ENCODE data around the gene CALML6. TPM values are rescaled to one million over a fixed set of nuclear protein-coding genes. Genes with fewer than 3 reads are reported as not detected.

CALML6 gene
- total RNA-seq, 4 donors from 2014 or later: 0.42 to 0.78 TPM; not detected in 2

DNA sequence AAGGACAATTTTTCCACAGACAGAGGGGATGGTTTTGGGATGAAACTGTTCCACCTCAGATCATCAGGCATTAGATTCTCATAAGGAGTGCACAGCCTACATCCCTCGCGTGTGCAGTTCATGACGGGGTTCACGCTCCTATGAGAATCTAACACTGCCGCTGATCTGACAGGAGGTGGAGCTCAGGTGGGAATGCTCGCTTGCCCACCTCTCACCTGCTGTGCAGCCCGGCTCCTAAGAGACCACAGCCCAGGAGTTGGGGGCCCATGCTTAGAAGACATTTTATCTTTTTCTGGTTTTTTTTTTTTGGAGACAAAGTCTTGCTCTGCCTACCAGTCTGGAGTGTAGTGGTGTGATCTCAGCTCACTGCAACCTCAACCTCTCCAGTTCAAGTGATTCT lies 40.2 kb upstream of the CALML6 start:
- no peak for DNase-seq (ENCODE audit: low spot score in 2 of 2)
- TF ChIP-seq, protein P1, sequence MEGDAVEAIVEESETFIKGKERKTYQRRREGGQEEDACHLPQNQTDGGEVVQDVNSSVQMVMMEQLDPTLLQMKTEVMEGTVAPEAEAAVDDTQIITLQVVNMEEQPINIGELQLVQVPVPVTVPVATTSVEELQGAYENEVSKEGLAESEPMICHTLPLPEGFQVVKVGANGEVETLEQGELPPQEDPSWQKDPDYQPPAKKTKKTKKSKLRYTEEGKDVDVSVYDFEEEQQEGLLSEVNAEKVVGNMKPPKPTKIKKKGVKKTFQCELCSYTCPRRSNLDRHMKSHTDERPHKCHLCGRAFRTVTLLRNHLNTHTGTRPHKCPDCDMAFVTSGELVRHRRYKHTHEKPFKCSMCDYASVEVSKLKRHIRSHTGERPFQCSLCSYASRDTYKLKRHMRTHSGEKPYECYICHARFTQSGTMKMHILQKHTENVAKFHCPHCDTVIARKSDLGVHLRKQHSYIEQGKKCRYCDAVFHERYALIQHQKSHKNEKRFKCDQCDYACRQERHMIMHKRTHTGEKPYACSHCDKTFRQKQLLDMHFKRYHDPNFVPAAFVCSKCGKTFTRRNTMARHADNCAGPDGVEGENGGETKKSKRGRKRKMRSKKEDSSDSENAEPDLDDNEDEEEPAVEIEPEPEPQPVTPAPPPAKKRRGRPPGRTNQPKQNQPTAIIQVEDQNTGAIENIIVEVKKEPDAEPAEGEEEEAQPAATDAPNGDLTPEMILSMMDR (IDR thresholded peaks at IDR 0.05): no peak
- TF ChIP-seq EP300 (IDR thresholded peaks at IDR 0.05) (no peak), POLR2A (IDR thresholded peaks at IDR 0.05) (no peak)
- H3K36me3 ChIP-seq: peaks cover 0 to 30% (median 0%) of the 10 kb centered on the region in 3 donors

DNA sequence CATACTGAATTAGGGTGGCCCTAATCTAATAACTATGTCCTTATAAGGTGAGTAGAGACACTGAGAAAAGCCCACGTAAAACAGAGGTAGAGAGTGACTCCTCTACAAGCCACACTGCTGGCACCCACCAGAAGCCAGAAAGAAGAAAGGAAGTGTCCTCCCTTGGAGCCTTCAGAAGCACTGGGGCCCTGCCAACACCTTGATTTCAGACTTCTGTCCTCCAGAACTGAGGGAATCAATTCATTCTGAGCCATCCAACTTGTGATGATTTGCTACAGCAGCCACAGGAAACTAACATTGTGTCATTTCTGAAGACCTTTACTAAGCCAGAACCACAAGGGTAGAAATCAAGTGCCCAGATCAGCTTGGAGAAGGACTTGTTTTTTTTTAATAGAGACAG lies 39.1 kb upstream of the CALML6 start:
- TF ChIP-seq, protein P1 (IDR thresholded peaks at IDR 0.05): no peak
- TF ChIP-seq POLR2A (IDR thresholded peaks at IDR 0.05): no peak
- TF ChIP-seq EP300 (IDR thresholded peaks at IDR 0.05): no peak
- 80 to 97% methylated on average over 1 of the region's 1 CpG for WGBS, 2 donors
- Histone ChIP-seq H3K4me3 (no peak overlapping the region), H3K36me3 (peaks cover 0 to 30% (median 0%) of the 10 kb centered on the region in 3 donors), H3K27ac (no peak overlapping the region), H3K9me3 (no peaks in the 10 kb centered on the region), H3K4me1 (peaks cover 0 to 88% (median 32%) of the 10 kb centered on the region in 4 donors), H3K27me3 (no peaks in the 10 kb centered on the region)
- no peak for DNase-seq (ENCODE audit: low spot score in 2 of 2)

More for the DNA sequence above, 40.2 kb upstream of the CALML6 start:
- Histone ChIP-seq H3K9me3 (no peaks in the 10 kb centered on the region), H3K27me3 (no peaks in the 10 kb centered on the region), H3K4me1 (peaks cover 0 to 78% (median 27%) of the 10 kb centered on the region in 4 donors), H3K4me3 (no peak overlapping the region), H3K27ac (no peak overlapping the region)
- 94 to 95% methylated on average over 7 of the region's 7 CpGs for WGBS, 2 donors

DNA sequence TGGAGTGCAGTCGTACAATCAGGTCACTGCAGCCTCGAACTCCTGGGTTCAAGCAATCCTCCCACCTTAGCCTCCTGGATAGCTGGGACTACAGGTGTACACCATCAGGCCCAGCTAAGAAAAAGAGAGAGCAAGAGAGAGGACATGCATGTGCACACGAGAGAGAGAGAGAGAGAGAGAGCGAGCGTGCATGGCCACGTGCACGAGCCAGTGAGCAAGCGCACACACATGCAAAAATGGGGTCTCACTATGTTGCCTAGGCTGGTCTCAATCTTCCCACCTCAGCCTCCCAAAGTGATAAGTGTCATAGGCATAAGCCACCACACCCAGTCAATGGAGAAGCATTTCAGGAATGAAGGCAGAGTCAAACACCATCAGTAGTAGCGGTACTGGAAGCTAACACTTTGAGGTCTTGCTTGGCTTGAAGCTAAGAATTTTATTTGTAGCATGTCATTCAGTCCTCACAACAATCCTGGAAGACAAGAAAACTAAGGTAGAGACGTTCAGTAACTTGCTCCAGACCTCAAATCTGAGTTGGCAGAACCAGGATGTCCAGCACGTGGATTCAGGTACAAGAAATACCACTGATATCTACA lies 38.6 kb upstream of the CALML6 start:
- DNase-seq (ENCODE audit: low spot score in 2 of 2): no peak
- Histone ChIP-seq H3K4me3 (no peak overlapping the region), H3K4me1 (peaks cover 0 to 88% (median 32%) of the 10 kb centered on the region in 4 donors), H3K27ac (no peak overlapping the region), H3K36me3 (peaks cover 0 to 30% (median 0%) of the 10 kb centered on the region in 3 donors), H3K9me3 (no peaks in the 10 kb centered on the region), H3K27me3 (no peaks in the 10 kb centered on the region)
- no peak for TF ChIP-seq POLR2A (IDR thresholded peaks at IDR 0.05)
- no peak for TF ChIP-seq EP300 (IDR thresholded peaks at IDR 0.05)
- TF ChIP-seq, protein P1 (IDR thresholded peaks at IDR 0.05): no peak
- WGBS, 2 donors: 80 to 84% methylated on average over 11 of the region's 11 CpGs

DNA sequence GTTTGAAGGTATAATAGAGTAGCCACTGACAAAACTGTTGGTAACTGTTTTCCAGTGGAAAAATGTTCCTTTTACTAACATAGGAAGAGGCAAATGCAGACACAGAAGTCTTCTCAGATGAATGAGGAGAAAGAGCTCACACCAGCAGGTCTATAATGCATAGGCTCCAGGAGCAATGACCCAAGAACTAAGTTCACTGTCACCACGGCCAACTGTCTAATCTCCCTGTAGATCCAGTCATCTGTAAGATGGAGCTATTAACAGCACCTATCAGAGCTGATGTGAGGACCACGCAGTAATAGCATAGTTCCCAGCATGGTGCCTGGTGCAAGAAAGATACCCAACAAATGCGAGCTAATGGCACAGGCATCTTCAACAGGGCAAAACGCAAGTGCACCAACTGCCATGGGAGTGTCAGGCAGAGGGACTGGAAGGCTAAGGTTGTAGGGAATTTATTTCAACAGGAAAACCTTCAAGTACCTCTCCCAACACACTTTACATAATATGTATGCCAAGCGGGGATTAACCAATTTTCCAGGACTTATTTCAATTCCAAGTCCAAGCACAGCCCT lies 37.1 kb upstream of the CALML6 start:
- 82 to 87% methylated on average over 5 of the region's 5 CpGs for WGBS, 2 donors
- TF ChIP-seq POLR2A (IDR thresholded peaks at IDR 0.05) (no peak), EP300 (IDR thresholded peaks at IDR 0.05) (no peak)
- TF ChIP-seq, protein P1 (IDR thresholded peaks at IDR 0.05): no peak
- no peak overlapping the region for H3K4me3 ChIP-seq
- no peaks in the 10 kb centered on the region for H3K27me3 ChIP-seq
- H3K36me3 ChIP-seq: peaks cover 0 to 30% (median 0%) of the 10 kb centered on the region in 3 donors
- H3K27ac ChIP-seq: no peak overlapping the region
- peaks cover 0 to 84% (median 23%) of the 10 kb centered on the region in 4 donors for H3K4me1 ChIP-seq
- no peaks in the 10 kb centered on the region for H3K9me3 ChIP-seq
- no peak for DNase-seq (ENCODE audit: low spot score in 2 of 2)

DNA sequence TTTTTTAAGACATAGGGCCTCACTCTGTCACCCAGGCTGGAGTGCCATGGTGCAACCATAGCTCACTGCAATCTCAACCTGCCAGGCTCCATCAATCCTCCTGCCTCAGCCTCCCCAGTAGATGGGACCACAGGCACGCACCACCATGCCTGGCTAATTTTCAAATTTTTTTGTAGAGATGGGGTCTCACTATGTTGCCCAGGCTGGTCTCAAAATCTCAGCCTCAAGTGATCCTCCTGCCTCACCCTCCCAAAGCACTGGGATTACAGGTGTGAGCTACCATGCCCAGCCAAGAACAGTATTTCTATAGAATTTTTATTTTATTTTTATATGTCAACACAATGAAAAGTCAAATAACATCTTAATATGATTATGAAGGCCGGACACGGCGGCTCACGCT lies 35.1 kb upstream of the CALML6 start:
- WGBS, 2 donors: 90 to 93% methylated on average over 5 of the region's 5 CpGs
- H3K9me3 ChIP-seq: no peaks in the 10 kb centered on the region
- DNase-seq (ENCODE audit: low spot score in 2 of 2): no peak
- no peak for TF ChIP-seq POLR2A (IDR thresholded peaks at IDR 0.05)
- TF ChIP-seq EP300 (IDR thresholded peaks at IDR 0.05): no peak
- TF ChIP-seq, protein P1 (IDR thresholded peaks at IDR 0.05): no peak
- H3K36me3 ChIP-seq: peaks cover 0 to 17% (median 0%) of the 10 kb centered on the region in 3 donors
- H3K4me1 ChIP-seq: peaks cover 0 to 84% (median 18%) of the 10 kb centered on the region in 4 donors
- no peak overlapping the region for H3K27ac ChIP-seq
- H3K27me3 ChIP-seq: no peaks in the 10 kb centered on the region
- no peak overlapping the region for H3K4me3 ChIP-seq

Measured in tibial nerve (tissue), 4 donors.